ENCODE measurements around the gene GCNT1. TPM values are rescaled to one million over a fixed set of nuclear protein-coding genes. Genes with fewer than 3 reads are reported as not detected.
"Not testable (repeated sequence)": the region's sequence is repeated elsewhere in the genome, so short reads cannot be mapped to it uniquely, and the experiment has no call there.

GCNT1 gene
- total RNA-seq, 3 donors from 2014 or later, result 7.9 to 16.5 (median 10.1) TPM

GRCh38 chr9:76465442-76466298, 6.7 kb downstream of the GCNT1 start:
- Histone ChIP-seq H3K4me3 (no peak overlapping the region), H3K9me3 (no peaks in the 10 kb centered on the region), H3K36me3 (no peaks in the 10 kb centered on the region), H3K27ac (no peak overlapping the region), H3K4me1 (no peaks in the 10 kb centered on the region), H3K27me3 (no peaks in the 10 kb centered on the region)
- TF ChIP-seq CTCF (IDR thresholded peaks at IDR 0.05) (no peak), POLR2AphosphoS5 (IDR thresholded peaks at IDR 0.05) (no peak), POLR2A (IDR thresholded peaks at IDR 0.05) (no peak)
- DNase-seq (ENCODE audit: low spot score in 2 of 2), result no peak
- intact Hi-C loops (cut with DNase I; ENCODE audit: low total_unique reads), result loop anchor here (10.0 kb wide), 1 partner anchor 1229 kb away; no protein-coding TSS in a partner anchor

DNA sequence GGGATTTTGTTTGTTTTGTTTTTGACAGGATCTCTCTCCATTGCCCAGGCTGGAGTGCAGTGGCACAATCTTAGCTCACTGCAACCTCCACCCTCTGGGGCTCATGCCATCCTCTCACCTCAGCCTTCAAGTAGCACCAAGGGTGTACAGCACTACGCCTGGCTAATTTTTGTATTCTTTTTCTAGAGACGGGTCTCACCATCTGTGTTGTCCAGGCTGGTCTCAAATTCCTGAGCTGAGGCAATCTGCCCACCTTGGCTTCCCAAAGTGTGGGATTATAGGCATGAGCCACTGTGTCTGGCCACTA, 7.3 kb downstream of the GCNT1 start:
- Histone ChIP-seq H3K36me3 (no peaks in the 10 kb centered on the region), H3K4me3 (no peak overlapping the region), H3K9me3 (no peaks in the 10 kb centered on the region), H3K27me3 (no peaks in the 10 kb centered on the region), H3K4me1 (no peaks in the 10 kb centered on the region), H3K27ac (no peak overlapping the region)
- intact Hi-C loops (cut with DNase I; ENCODE audit: low total_unique reads), result loop anchor here (10.0 kb wide), 1 partner anchor 1229 kb away; no protein-coding TSS in a partner anchor
- no peak for DNase-seq (ENCODE audit: low spot score in 2 of 2)
- TF ChIP-seq POLR2A (IDR thresholded peaks at IDR 0.05), result no peak
- no peak for TF ChIP-seq CTCF (IDR thresholded peaks at IDR 0.05)
- no peak for TF ChIP-seq POLR2AphosphoS5 (IDR thresholded peaks at IDR 0.05)

- H3K36me3 ChIP-seq, result no peaks in the 10 kb centered on the region
- H3K9me3 ChIP-seq, result no peaks in the 10 kb centered on the region
- TF ChIP-seq CTCF (IDR thresholded peaks at IDR 0.05), result no peak
- TF ChIP-seq POLR2AphosphoS5 (IDR thresholded peaks at IDR 0.05), result no peak
- no peak for TF ChIP-seq POLR2A (IDR thresholded peaks at IDR 0.05)
- no peak overlapping the region for H3K27ac ChIP-seq
- no peaks in the 10 kb centered on the region for H3K27me3 ChIP-seq
- H3K4me1 ChIP-seq, result no peaks in the 10 kb centered on the region
- no peak overlapping the region for H3K4me3 ChIP-seq
- intact Hi-C loops (cut with DNase I; ENCODE audit: low total_unique reads), result no loop called here
- no peak for DNase-seq (ENCODE audit: low spot score in 2 of 2)
These were observed 15.4 kb downstream of the GCNT1 start for GRCh38 chr9:76474419-76474818.

DNA sequence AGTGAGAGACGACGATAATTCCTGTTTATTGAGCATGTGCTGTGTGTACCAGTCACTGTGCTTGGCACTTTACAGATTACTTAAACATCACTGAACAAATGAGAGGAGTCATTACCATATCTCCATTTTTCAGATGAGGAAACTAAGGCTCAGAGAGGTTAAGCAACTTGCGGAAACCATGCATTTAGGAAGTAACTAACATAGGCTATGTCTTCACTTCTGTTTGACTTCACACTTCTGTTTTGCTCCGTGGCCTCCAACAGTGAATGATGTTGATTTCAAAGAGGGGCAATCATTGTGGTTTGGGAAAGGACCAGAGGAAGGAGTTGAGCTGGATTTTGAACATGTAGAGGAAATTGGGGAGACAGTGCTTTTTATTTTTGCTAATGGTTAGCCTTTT, 16.7 kb downstream of the GCNT1 start:
- no peaks in the 10 kb centered on the region for H3K4me1 ChIP-seq
- no peaks in the 10 kb centered on the region for H3K9me3 ChIP-seq
- H3K4me3 ChIP-seq, result no peak overlapping the region
- no peak for DNase-seq (ENCODE audit: low spot score in 2 of 2)
- no peaks in the 10 kb centered on the region for H3K27me3 ChIP-seq
- TF ChIP-seq CTCF (IDR thresholded peaks at IDR 0.05), result no peak
- no peak for TF ChIP-seq POLR2A (IDR thresholded peaks at IDR 0.05)
- no peak for TF ChIP-seq POLR2AphosphoS5 (IDR thresholded peaks at IDR 0.05)
- intact Hi-C loops (cut with DNase I; ENCODE audit: low total_unique reads), result no loop called here
- no peak overlapping the region for H3K27ac ChIP-seq
- no peaks in the 10 kb centered on the region for H3K36me3 ChIP-seq

DNA sequence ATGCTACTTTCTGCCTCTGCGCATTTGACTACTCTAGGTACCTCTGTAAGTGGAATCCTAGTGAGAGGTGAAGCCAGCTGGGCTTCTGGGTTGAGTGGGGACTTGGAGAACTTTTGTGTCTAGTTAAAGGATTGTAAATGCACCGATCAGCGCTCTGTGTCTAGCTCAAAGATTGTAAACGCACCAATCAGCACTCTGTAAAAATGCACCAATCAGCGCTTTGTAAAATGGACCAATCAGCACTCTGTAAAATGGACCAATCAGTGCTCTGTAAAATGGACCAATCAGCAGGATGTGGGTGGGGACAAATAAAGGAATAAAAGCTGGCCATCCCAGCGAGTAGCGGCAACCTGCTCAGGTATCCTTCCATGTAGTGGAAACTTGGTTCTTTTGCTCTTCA, 18.8 kb downstream of the GCNT1 start:
- H3K36me3 ChIP-seq; H3K9me3 ChIP-seq; H3K27ac ChIP-seq; H3K4me1 ChIP-seq; intact Hi-C loops (cut with DNase I; ENCODE audit: low total_unique reads); H3K4me3 ChIP-seq; DNase-seq (ENCODE audit: low spot score in 2 of 2); H3K27me3 ChIP-seq: not testable (repeated sequence)
